Breast epithelium (tissue), 4 donors: ENCODE results near the gene CENPX. TPM values are rescaled to one million over a fixed set of nuclear protein-coding genes. Genes with fewer than 3 reads are reported as not detected.

ENCODE experiments used
- DNase-seq, 2 donors: peaks; one replicate each; pipeline ENCODE4 v3.0.0-alpha.2; 2019; ENCODE audit warnings: low spot score in 2 of 2
- H3K27ac ChIP-seq, 2 donors: fragments of 200-600 bp; sonication (generic) in 1 of 2; one replicate each; pipeline ENCODE4 v1.5.1; 2016 to 2019; ENCODE audit warnings: mild to moderate bottlenecking in 1 of 2
- H3K27me3 ChIP-seq, 2 donors: fragments of 200-600 bp; sonication (generic) in 1 of 2; one replicate each; pipeline versions ENCODE4 v1.5.1 to v1.6.0; 2017 to 2019; ENCODE audit warnings: control low read depth in 1 of 2, mild to moderate bottlenecking in 1 of 2
- H3K36me3 ChIP-seq: fragments of 200-600 bp; one replicate; pipeline ENCODE4 v1.5.1; 2019
- H3K4me1 ChIP-seq, 2 donors: fragments of 200-600 bp; sonication (generic); one replicate each; pipeline ENCODE4 v1.5.1; 2016 to 2019; ENCODE audit warnings: control low read depth in 1 of 2
- H3K4me3 ChIP-seq, 3 donors: fragments of 200-600 bp; sonication (generic); 1 replicate in 2 of 3; 2 replicates in 1 of 3; pipeline ENCODE4 v1.5.1; 2016 to 2019; ENCODE audit warnings: mild to moderate bottlenecking in 3 of 3, moderate library complexity in 2 of 3
- H3K9me3 ChIP-seq, 2 donors: fragments of 200-600 bp; sonication (generic) in 1 of 2; one replicate each; pipeline ENCODE4 v1.5.1; 2016 to 2019; ENCODE audit warnings: control low read depth in 1 of 2
- POLR2A ChIP-seq: fragments of 450-650 bp; IDR thresholded peaks from one replicate; pipeline ENCODE4 v1.6.1; 2016; ENCODE audit warnings: antibody characterized with exemption, mild to moderate bottlenecking, moderate library complexity
- POLR2AphosphoS5 ChIP-seq, 3 donors: sonication (generic); formaldehyde crosslinking; IDR thresholded peaks; one replicate each; pipeline ENCODE4 v1.6.1; 2017; ENCODE audit warnings: antibody characterized with exemption in 3 of 3
- intact Hi-C: fragments of 100-400 bp; cut with DNase I; formaldehyde crosslinking; loops from one replicate; pipeline ENCODE4 v1.15.1; 2023; ENCODE audit warnings: low total_unique reads
- total RNA-seq, 3 donors: library from RNA; depleted of rRNA; stranded (reverse); fragments of >200 nt; gene quantifications; one replicate each; pipeline ENCODE4 v1.1.0, GENCODE V29; 2016
- TF ChIP-seq, protein P1 (sequence below), 3 donors: fragments of 450-650 bp; IDR thresholded peaks; one replicate each; pipeline ENCODE4 v1.5.1; 2016 to 2017; ENCODE audit warnings: antibody characterized with exemption in 3 of 3, mild to moderate bottlenecking in 3 of 3, moderate library complexity in 3 of 3

Gene CENPX
- total RNA-seq, 3 donors from 2014 or later = 79.5 to 94.7 (median 92.5) TPM

DNA sequence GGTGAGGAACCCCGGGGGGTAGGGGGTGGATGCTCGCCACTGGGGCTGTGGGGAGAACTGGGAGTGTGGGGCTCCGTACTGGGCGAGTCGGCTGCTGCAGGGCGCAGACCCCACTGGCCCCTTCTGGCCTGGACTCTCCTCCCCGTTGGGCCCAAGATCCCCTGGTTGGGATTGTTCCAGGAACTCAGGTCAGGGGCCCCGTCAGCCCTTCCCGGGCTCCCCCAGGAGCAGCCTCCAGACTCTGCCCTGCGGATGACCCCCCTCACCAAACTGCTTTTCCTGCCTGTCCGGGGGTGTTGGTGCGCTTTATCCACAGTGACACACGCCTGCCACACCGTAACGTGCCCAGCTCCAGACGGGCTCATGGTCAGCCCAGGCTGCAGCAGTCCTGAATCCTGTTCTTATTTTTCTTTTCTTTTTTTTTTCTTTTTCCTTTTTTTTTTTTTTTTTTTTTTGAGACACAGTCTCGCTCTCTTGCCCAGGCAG lies 21.1 kb downstream of the CENPX start:
- TF ChIP-seq POLR2AphosphoS5 (IDR thresholded peaks at IDR 0.05) = no peak
- TF ChIP-seq POLR2A = no peak
- TF ChIP-seq, protein P1, sequence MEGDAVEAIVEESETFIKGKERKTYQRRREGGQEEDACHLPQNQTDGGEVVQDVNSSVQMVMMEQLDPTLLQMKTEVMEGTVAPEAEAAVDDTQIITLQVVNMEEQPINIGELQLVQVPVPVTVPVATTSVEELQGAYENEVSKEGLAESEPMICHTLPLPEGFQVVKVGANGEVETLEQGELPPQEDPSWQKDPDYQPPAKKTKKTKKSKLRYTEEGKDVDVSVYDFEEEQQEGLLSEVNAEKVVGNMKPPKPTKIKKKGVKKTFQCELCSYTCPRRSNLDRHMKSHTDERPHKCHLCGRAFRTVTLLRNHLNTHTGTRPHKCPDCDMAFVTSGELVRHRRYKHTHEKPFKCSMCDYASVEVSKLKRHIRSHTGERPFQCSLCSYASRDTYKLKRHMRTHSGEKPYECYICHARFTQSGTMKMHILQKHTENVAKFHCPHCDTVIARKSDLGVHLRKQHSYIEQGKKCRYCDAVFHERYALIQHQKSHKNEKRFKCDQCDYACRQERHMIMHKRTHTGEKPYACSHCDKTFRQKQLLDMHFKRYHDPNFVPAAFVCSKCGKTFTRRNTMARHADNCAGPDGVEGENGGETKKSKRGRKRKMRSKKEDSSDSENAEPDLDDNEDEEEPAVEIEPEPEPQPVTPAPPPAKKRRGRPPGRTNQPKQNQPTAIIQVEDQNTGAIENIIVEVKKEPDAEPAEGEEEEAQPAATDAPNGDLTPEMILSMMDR (IDR thresholded peaks at IDR 0.05) = no peak
- no peaks in the 10 kb centered on the region for H3K36me3 ChIP-seq
- no peak for DNase-seq
- H3K9me3 ChIP-seq = no peaks in the 10 kb centered on the region
- H3K27me3 ChIP-seq = no peaks in the 10 kb centered on the region
- peaks cover 4 to 8% of the 10 kb centered on the region in 2 donors for H3K4me1 ChIP-seq
- intact Hi-C loops = loop anchor here (5.0 kb wide), 1 partner anchor 644 kb away; no protein-coding TSS in a partner anchor
- H3K4me3 ChIP-seq = no peak overlapping the region
- no peak overlapping the region for H3K27ac ChIP-seq

GRCh38 chr17:82000803-82001570 lies 21.7 kb downstream of the CENPX start:
- H3K4me3 ChIP-seq = no peak overlapping the region
- H3K27ac ChIP-seq = no peak overlapping the region
- no peaks in the 10 kb centered on the region for H3K9me3 ChIP-seq
- no peak for DNase-seq
- peaks cover 4 to 8% of the 10 kb centered on the region in 2 donors for H3K4me1 ChIP-seq
- no peaks in the 10 kb centered on the region for H3K27me3 ChIP-seq
- no peak for TF ChIP-seq POLR2A
- TF ChIP-seq POLR2AphosphoS5 (IDR thresholded peaks at IDR 0.05) = no peak
- TF ChIP-seq, protein P1 (IDR thresholded peaks at IDR 0.05) = no peak
- no peaks in the 10 kb centered on the region for H3K36me3 ChIP-seq
- intact Hi-C loops = loop anchor here (5.0 kb wide), 1 partner anchor 644 kb away; no protein-coding TSS in a partner anchor

DNA sequence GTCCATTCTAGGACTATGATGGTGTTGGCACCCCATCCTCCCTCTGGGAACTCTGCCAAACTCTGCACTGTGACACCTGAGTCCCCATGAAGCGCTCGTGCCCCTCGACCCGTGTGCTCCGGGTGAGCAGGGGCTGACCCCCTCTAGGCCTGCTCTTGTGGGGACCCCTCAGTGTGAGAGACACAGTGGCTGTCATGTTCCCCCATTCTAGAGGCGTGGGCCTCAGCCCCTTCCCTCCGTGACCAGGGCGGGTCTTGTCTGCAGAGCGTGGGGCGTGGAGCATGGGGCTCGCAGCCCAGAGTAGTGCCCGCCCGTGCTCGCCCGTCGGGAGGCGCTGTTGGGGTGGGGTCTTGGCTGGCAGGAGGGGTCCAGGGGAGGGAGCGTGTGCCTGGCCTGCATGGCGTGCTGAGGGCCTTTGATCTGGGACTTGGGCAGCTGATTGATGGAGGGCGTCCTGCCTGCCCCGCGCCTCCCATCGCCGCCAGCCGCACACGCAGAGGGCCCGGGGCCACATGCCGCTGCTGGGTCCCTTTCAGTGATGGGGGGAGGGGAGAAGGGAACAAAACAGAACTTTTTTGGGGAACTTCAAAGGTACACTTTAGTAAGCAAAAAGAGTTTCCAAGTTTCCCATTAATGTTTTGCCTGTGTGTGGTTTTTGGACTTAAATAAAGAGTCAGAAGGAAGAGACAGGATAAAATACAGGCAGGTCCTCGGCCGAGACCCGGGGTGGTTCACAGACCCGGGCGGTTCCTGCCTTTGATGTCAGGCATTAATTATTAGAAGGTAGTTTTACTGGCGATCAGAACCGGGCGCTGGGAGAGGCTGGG lies 22.5 kb downstream of the CENPX start:
- TF ChIP-seq, protein P1 (IDR thresholded peaks at IDR 0.05) = no peak
- TF ChIP-seq POLR2AphosphoS5 (IDR thresholded peaks at IDR 0.05) (no peak), POLR2A (no peak)
- Histone ChIP-seq H3K4me3 (no peak overlapping the region), H3K9me3 (no peaks in the 10 kb centered on the region), H3K27me3 (no peaks in the 10 kb centered on the region), H3K27ac (no peak overlapping the region), H3K36me3 (no peaks in the 10 kb centered on the region), H3K4me1 (peaks cover 4 to 8% of the 10 kb centered on the region in 2 donors)
- no peak for DNase-seq
- intact Hi-C loops = loop anchor here (5.0 kb wide), 1 partner anchor 643 kb away; no protein-coding TSS in a partner anchor

GRCh38 chr17:81999587-81999975 lies 23.1 kb downstream of the CENPX start:
- Histone ChIP-seq H3K4me3 (no peak overlapping the region), H3K27me3 (no peaks in the 10 kb centered on the region), H3K4me1 (peaks cover 4 to 8% of the 10 kb centered on the region in 2 donors), H3K36me3 (no peaks in the 10 kb centered on the region), H3K9me3 (no peaks in the 10 kb centered on the region), H3K27ac (no peak overlapping the region)
- no peak for DNase-seq
- TF ChIP-seq POLR2AphosphoS5 (IDR thresholded peaks at IDR 0.05) (no peak), POLR2A (no peak)
- intact Hi-C loops = no loop called here

DNA sequence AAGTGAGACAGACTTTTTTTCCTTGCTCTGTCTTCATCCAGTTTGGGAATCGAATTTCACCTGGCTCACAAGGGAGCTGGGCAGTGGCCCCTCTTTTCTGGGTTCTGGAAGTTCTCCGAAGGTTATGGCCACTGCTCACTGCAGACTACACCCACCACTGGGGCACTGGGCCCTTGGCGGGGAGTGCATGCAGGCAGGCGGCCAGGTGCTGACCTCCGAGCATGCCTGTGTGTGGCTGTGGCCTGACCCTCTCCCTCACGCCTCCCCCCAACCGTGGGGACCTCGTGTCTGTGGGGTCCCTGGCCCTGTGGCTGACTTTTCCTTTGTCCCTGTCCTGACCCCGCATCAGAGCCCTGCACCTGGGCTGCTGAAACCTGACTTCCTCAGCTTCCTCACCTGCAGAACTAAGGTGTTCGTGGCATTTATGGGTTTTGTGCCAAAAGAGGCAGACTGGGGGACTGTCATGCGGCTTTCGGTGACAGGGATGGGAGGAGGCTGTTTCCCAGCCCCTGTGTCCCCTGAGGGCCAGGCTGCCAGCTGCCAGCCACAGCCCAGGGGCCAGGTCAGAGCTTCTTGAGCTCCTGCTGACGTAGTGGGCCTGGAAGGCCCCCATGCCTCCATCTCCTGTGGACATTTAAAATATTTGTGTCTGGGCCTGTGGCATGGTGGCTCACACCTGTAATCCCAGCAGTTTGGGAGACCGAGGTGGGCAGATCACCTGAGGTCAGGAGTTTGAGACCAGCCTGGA lies 23.8 kb downstream of the CENPX start:
- no peak overlapping the region for H3K4me3 ChIP-seq
- intact Hi-C loops = no loop called here
- TF ChIP-seq POLR2AphosphoS5 (IDR thresholded peaks at IDR 0.05) (no peak), POLR2A (no peak)
- TF ChIP-seq, protein P1 (IDR thresholded peaks at IDR 0.05) = no peak
- H3K27ac ChIP-seq = no peak overlapping the region
- H3K27me3 ChIP-seq = no peaks in the 10 kb centered on the region
- no peaks in the 10 kb centered on the region for H3K36me3 ChIP-seq
- H3K4me1 ChIP-seq = peaks cover 4 to 8% of the 10 kb centered on the region in 2 donors
- no peaks in the 10 kb centered on the region for H3K9me3 ChIP-seq
- DNase-seq = no peak
